H1 (cell line): ENCODE results near the gene SH3RF2. TPM values are rescaled to one million over a fixed set of nuclear protein-coding genes. Genes with fewer than 3 reads are reported as not detected.

Source experiments
- CTCF ChIA-PET: fragments of 300-600 bp; sonication (Branson Sonifier 250); formaldehyde crosslinking; loops from one replicate; lab custom pipeline; 2021; ENCODE audit not compliant: partially characterized antibody; lab: Charles Lee
- POLR2A ChIA-PET: fragments of 300-600 bp; sonication (Branson Sonifier 250); formaldehyde crosslinking; loops from one replicate; lab custom pipeline; 2021; ENCODE audit warnings: inconsistent platforms; ENCODE audit not compliant: partially characterized antibody; lab: Charles Lee
- DNase-seq, 2 experiments: peaks; one replicate each; pipeline versions ENCODE4 v3.0.0 to v3.0.0-alpha.2; 2010 to 2022; ENCODE audit warnings: low spot score in 2 of 2, low read depth in 1 of 2, mixed read lengths in 1 of 2
- FAIRE-seq: peaks from 2 replicates; lab custom pipeline; 2011; peaks lifted over from hg19 to GRCh38; lab: Jason Lieb, UNC
- H2AFZ ChIP-seq: 2 replicates; pipeline ENCODE4 v1.8.1; 2012; ENCODE audit warnings: low read length, inconsistent platforms
- H2AK5ac ChIP-seq: 2 replicates; pipeline ENCODE4 v1.6.1; 2013; ENCODE audit warnings: low read depth, low read length
- H2BK120ac ChIP-seq: replicated peaks from 2 replicates; pipeline ENCODE3; 2013; ENCODE audit warnings: low read depth, low read length, inconsistent platforms
- H2BK12ac ChIP-seq: 2 replicates; pipeline ENCODE4 v1.6.1; 2013; ENCODE audit warnings: low read depth, low read length
- H2BK15ac ChIP-seq: 2 replicates; pipeline ENCODE4 v1.6.1; 2013; ENCODE audit warnings: low read length
- H2BK20ac ChIP-seq: 2 replicates; pipeline ENCODE4 v1.6.1; 2013; ENCODE audit warnings: low read length
- H2BK5ac ChIP-seq: 2 replicates; pipeline ENCODE4 v1.6.1; 2013; ENCODE audit warnings: low read depth, low read length
- H3K14ac ChIP-seq: 2 replicates; pipeline ENCODE4 v1.6.1; 2013; ENCODE audit warnings: inconsistent platforms; ENCODE audit not compliant: insufficient read length
- H3K18ac ChIP-seq: 2 replicates; pipeline ENCODE4 v1.6.1; 2013; ENCODE audit warnings: low read length; ENCODE audit errors: extremely low read depth
- H3K23ac ChIP-seq: 2 replicates; pipeline ENCODE4 v1.6.1; 2013; ENCODE audit warnings: inconsistent platforms; ENCODE audit not compliant: insufficient read length
- H3K23me2 ChIP-seq: 2 replicates; pipeline ENCODE4 v1.6.1; 2013; ENCODE audit warnings: low read depth, low read length
- H3K27ac ChIP-seq: 2 replicates; pipeline ENCODE4 v1.6.1; 2011; ENCODE audit warnings: low read depth, low read length, inconsistent platforms
- H3K27me3 ChIP-seq, 4 experiments: replicated peaks in 1 of 4; 1 replicate in 1 of 4; 2 replicates in 3 of 4; pipeline versions ENCODE4 v1.6.1 to v1.8.1; 2011 to 2013; ENCODE audit warnings: low read length in 3 of 4, mild to moderate bottlenecking in 3 of 4, inconsistent platforms in 2 of 4, mixed read lengths in 2 of 4, moderate library complexity in 1 of 4; ENCODE audit not compliant: control insufficient read depth in 3 of 4, insufficient read depth in 3 of 4; ENCODE audit errors: extremely low read depth in 1 of 4
- H3K36me3 ChIP-seq, 4 experiments: 2 replicates each; pipeline versions ENCODE4 v1.6.1 to v1.8.1; 2011 to 2013; ENCODE audit warnings: mild to moderate bottlenecking in 4 of 4, low read length in 3 of 4, moderate library complexity in 2 of 4, control low read depth in 1 of 4, inconsistent platforms in 1 of 4; ENCODE audit not compliant: insufficient read depth in 4 of 4, control insufficient read depth in 2 of 4
- H3K4ac ChIP-seq: replicated peaks from 2 replicates; pipeline ENCODE3; 2013; ENCODE audit warnings: low read length, low read depth, mixed read lengths, inconsistent platforms; ENCODE audit not compliant: insufficient read length
- H3K4me1 ChIP-seq, 4 experiments: replicated peaks in 1 of 4; 1 replicate in 1 of 4; 2 replicates in 3 of 4; pipeline versions ENCODE4 v1.6.1 to v1.8.1; 2011 to 2013; ENCODE audit warnings: low read length in 3 of 4, inconsistent platforms in 2 of 4, mixed read lengths in 1 of 4; ENCODE audit not compliant: insufficient read depth in 4 of 4, control insufficient read depth in 3 of 4
- H3K4me2 ChIP-seq, 2 experiments: 2 replicates each; pipeline versions ENCODE4 v1.6.1 to v1.8.1; 2011 to 2013; ENCODE audit warnings: low read depth in 2 of 2, low read length in 2 of 2, control low read depth in 1 of 2, inconsistent platforms in 1 of 2, mild to moderate bottlenecking in 1 of 2; ENCODE audit not compliant: insufficient read depth in 1 of 2
- H3K4me3 ChIP-seq, 4 experiments: fragments of 200-600, 300-600 bp in 1 of 4; sonication (generic), shearing (Covaris generic), sonication (Bioruptor Twin) in 1 of 4; 2 replicates each; pipeline versions ENCODE4 v1.5.1 to v1.8.1; 2011 to 2016; ENCODE audit warnings: low read length in 4 of 4, low read depth in 3 of 4, control low read depth in 2 of 4, inconsistent platforms in 2 of 4, mild to moderate bottlenecking in 2 of 4, mixed read lengths in 1 of 4, moderate library complexity in 1 of 4; ENCODE audit not compliant: insufficient read depth in 2 of 4; ENCODE audit errors: extremely low read depth in 1 of 4
- H3K56ac ChIP-seq: replicated peaks from 2 replicates; pipeline ENCODE3; 2013; ENCODE audit warnings: low read depth, mild to moderate bottlenecking, mixed read lengths, low read length, inconsistent platforms; ENCODE audit not compliant: insufficient read length
- H3K79me1 ChIP-seq: 2 replicates; pipeline ENCODE4 v1.6.1; 2013; ENCODE audit warnings: low read depth, low read length, control low read depth
- H3K79me2 ChIP-seq, 2 experiments: 2 replicates each; pipeline versions ENCODE4 v1.6.1 to v1.8.1; 2012 to 2013; ENCODE audit warnings: low read length in 2 of 2, mild to moderate bottlenecking in 2 of 2, inconsistent platforms in 1 of 2; ENCODE audit not compliant: insufficient read depth in 2 of 2, control insufficient read depth in 1 of 2
- H3K9ac ChIP-seq, 4 experiments: replicated peaks in 1 of 4; 1 replicate in 1 of 4; 2 replicates in 3 of 4; pipeline versions ENCODE4 v1.6.1 to v1.8.1; 2011 to 2013; ENCODE audit warnings: low read depth in 3 of 4, low read length in 3 of 4, control low read depth in 2 of 4, mild to moderate bottlenecking in 2 of 4, moderate library complexity in 2 of 4, inconsistent platforms in 1 of 4; ENCODE audit errors: extremely low read depth in 1 of 4
- H3K9me3 ChIP-seq, 2 experiments: 2 replicates each; pipeline versions ENCODE4 v1.6.1 to v1.8.1; 2012 to 2013; ENCODE audit warnings: mild to moderate bottlenecking in 2 of 2, moderate library complexity in 2 of 2, control low read depth in 1 of 2, inconsistent platforms in 1 of 2, low read depth in 1 of 2, low read length in 1 of 2, mixed read lengths in 1 of 2; ENCODE audit not compliant: insufficient read depth in 2 of 2
- H4K20me1 ChIP-seq, 2 experiments: replicated peaks in 1 of 2; 2 replicates each; pipeline versions ENCODE3 to v1.8.1; 2011 to 2013; ENCODE audit warnings: inconsistent platforms in 2 of 2, low read length in 2 of 2, mild to moderate bottlenecking in 1 of 2; ENCODE audit not compliant: insufficient read depth in 2 of 2, control insufficient read depth in 1 of 2
- H4K5ac ChIP-seq: 2 replicates; pipeline ENCODE4 v1.6.1; 2013; ENCODE audit warnings: low read length, low read depth, mixed read lengths, inconsistent platforms; ENCODE audit not compliant: insufficient read length
- H4K8ac ChIP-seq: 2 replicates; pipeline ENCODE4 v1.8.0; 2013; ENCODE audit warnings: mild to moderate bottlenecking, moderate library complexity, low read length, inconsistent platforms; ENCODE audit not compliant: insufficient read depth; ENCODE audit errors: extremely low read depth
- H4K91ac ChIP-seq: replicated peaks from 2 replicates; pipeline ENCODE3; 2013; ENCODE audit warnings: low read length, mixed read lengths, inconsistent platforms; ENCODE audit not compliant: insufficient read length
- ASH2L ChIP-seq: fragments of 200-600, 300-600 bp; sonication (generic); IDR thresholded peaks from one replicate; pipeline ENCODE4 v1.7.1; 2017; ENCODE audit warnings: low read length
- E2F6 ChIP-seq: IDR thresholded peaks from 2 replicates; pipeline ENCODE4 v1.6.1; 2012; ENCODE audit warnings: inconsistent platforms
- JUN ChIP-seq: IDR thresholded peaks from 2 replicates; pipeline ENCODE4 v1.6.1; 2011; ENCODE audit warnings: low read depth, mild to moderate bottlenecking, improper control_type of control experiment, low read length
- SP1 ChIP-seq: IDR thresholded peaks from 2 replicates; pipeline ENCODE4 v1.6.1; 2011; ENCODE audit warnings: low read depth, low read length
- SP2 ChIP-seq: IDR thresholded peaks from 2 replicates; pipeline ENCODE4 v1.6.1; 2012; ENCODE audit warnings: mild to moderate bottlenecking, low read length, inconsistent platforms
- SUZ12 ChIP-seq: fragments of 200-600 bp; sonication (generic); IDR thresholded peaks from 2 replicates; pipeline ENCODE4 v1.6.1; 2012; ENCODE audit warnings: mild to moderate bottlenecking, inconsistent platforms, low read length, moderate library complexity, mixed read lengths
- TCF12 ChIP-seq: IDR thresholded peaks from 2 replicates; pipeline ENCODE4 v1.6.1; 2011; ENCODE audit warnings: low read depth, mild to moderate bottlenecking, low read length
- USF2 ChIP-seq: IDR thresholded peaks from 2 replicates; pipeline ENCODE4 v1.6.1; 2011; ENCODE audit warnings: low read length, improper control_type of control experiment
- WGBS, 2 experiments: shearing (Covaris generic) in 1 of 2; methylation state at CpG; one replicate each; pipeline versions ENCODE4 v1.1.6 to v1.1.7; 2013 to 2015; ENCODE audit warnings: low lambda C conversion rate in 2 of 2, mixed read lengths in 2 of 2, inconsistent platforms in 1 of 2, low coverage in 1 of 2, missing lambda C conversion rate in 1 of 2; ENCODE audit not compliant: insufficient replicate concordance in 2 of 2, insufficient coverage in 1 of 2, insufficient read length in 1 of 2; ENCODE audit errors: extremely low coverage in 1 of 2, missing lambda C conversion rate in 1 of 2; 5-methylcytosine and 5-hydroxymethylcytosine counted together
- long read RNA-seq, 2 experiments: library from RNA in 1 of 2; library from capped mRNA in 1 of 2; stranded (forward); transcript quantifications; one replicate each; pipeline ENCODE4 v2.0.0, GENCODE V29; 2021; ENCODE audit warnings: inconsistent platforms in 1 of 2
- polyA minus RNA-seq, 3 experiments: library from RNA; depleted of rRNA, polyadenylated mRNA; stranded (reverse); fragments of >200 nt; gene quantifications; 1 replicate in 2 of 3; 2 replicates in 1 of 3; pipeline ENCODE4 v1.2.3, GENCODE V29; 2011
- polyA plus RNA-seq, 7 experiments: library from polyadenylated mRNA; depleted of rRNA in 3 of 7; stranded (reverse) in 5 of 7; unstranded in 2 of 7; fragments of >200 nt in 5 of 7; fragments of 200-250 nt in 2 of 7; gene quantifications; 1 replicate in 5 of 7; 2 replicates in 1 of 7; 4 replicates in 1 of 7; pipeline versions ENCODE4 v1.2.1 to v1.2.3, GENCODE V29; 2011 to 2013; ENCODE audit warnings: missing spikeins in 2 of 7, mixed read lengths in 2 of 7
- total RNA-seq: library from RNA; stranded (reverse); fragmentation: NEBNext Ultra II Directional; extraction: Animal tissue kit (Norgen Biotek cat#: 25700); gene quantifications from 2 replicates; pipeline ENCODE4 v1.2.1, GENCODE V29; 2021

Gene SH3RF2
- total RNA-seq (0.65 and 0.95 TPM in 2 replicates), polyA plus RNA-seq (2011; rRNA removed) (0.80 and 1.0 TPM in 2 replicates), polyA minus RNA-seq (2011; rRNA and poly(A)+ RNA removed) (2.2 and 2.5 TPM in 2 replicates)
- 0.90 TPM for polyA plus RNA-seq (2011; cell fraction: cytosol; rRNA removed)
- polyA plus RNA-seq (2011; cell fraction: nucleus; rRNA removed), result 2.2 TPM
- polyA plus RNA-seq (2012, experiment 1 of 2), result 0.70 to 1.0 TPM (median 0.86 TPM) in 4 replicates
- 0.96 TPM for polyA plus RNA-seq (2012, experiment 2 of 2)
- polyA plus RNA-seq (2013, experiment 1 of 2), result 1.4 TPM
- polyA plus RNA-seq (2013, experiment 2 of 2), result 1.3 TPM
- polyA minus RNA-seq (2011; cell fraction: cytosol; rRNA and poly(A)+ RNA removed), result 0.22 TPM
- 4.5 TPM for polyA minus RNA-seq (2011; cell fraction: nucleus; rRNA and poly(A)+ RNA removed)
- long read RNA-seq, experiment 1, result 0 reads
- long read RNA-seq, experiment 2, result 0 reads

- ChIA-PET CTCF (interaction anchor here (0.9 to 6.2 kb wide), 5 partner anchors 28 to 113 kb away, joined by 3 to 22 read pairs (median 4); no protein-coding TSS in a partner anchor), POLR2A (interaction anchor here (0.7 to 1.1 kb wide), 4 partner anchors 13 to 149 kb away, joined by 3 to 6 read pairs (median 3); no protein-coding TSS in a partner anchor)
- peak; percentile 87 for FAIRE-seq
- Histone ChIP-seq H2BK120ac (peak within 1 kb of the TSS; percentile 77), H4K91ac (peak within 1 kb of the TSS; percentile 56), H3K23ac (no peak within 1 kb of the TSS), H3K56ac (no peak within 1 kb of the TSS), H2BK5ac (peak within 1 kb of the TSS; percentile 72), H2BK15ac (no peak within 1 kb of the TSS), H3K14ac (no peak within 1 kb of the TSS), H3K4ac (no peak within 1 kb of the TSS), H3K27me3 (peaks cover 0 to 5% (median 0%) of the 10 kb centered on the region in 4 experiments; a peak in 2 of 7 replicates), H3K9ac (peak within 1 kb of the TSS in 2 of 4 experiments; percentile 25 to 68; a peak in 4 of 7 replicates), H3K36me3 (no peaks in the 10 kb centered on the region), H3K4me2 (peak within 1 kb of the TSS; percentile 87), H3K4me1 (peaks cover 12 to 19% (median 14%) of the 10 kb centered on the region in 4 experiments), H2AFZ (peak within 1 kb of the TSS; percentile 95), H3K9me3 (no peaks in the 10 kb centered on the region), H3K79me1 (no peaks in the 10 kb centered on the region), H4K20me1 (no peaks in the 10 kb centered on the region), H3K4me3 (peak within 1 kb of the TSS; percentile 38 to 57 (median 49)), H4K5ac (peak within 1 kb of the TSS; percentile 89), H2BK12ac (peak within 1 kb of the TSS; percentile 69; the same call in 1 of the 2 replicates), H2AK5ac (no peak within 1 kb of the TSS), H3K23me2 (peaks cover 4% of the 10 kb centered on the region; the same call in 1 of the 2 replicates), H3K18ac (peak within 1 kb of the TSS; percentile 81; the same call in 1 of the 2 replicates), H3K79me2 (no peaks in the 10 kb centered on the region), H4K8ac (no peak within 1 kb of the TSS; the same call in 1 of the 2 replicates), H3K27ac (peak within 1 kb of the TSS; percentile 58; the same call in 1 of the 2 replicates), H2BK20ac (peak within 1 kb of the TSS; percentile 82; the same call in 1 of the 2 replicates)
- DNase-seq, result peak; percentile 94 to 95
- 3% methylated on average over 28 of the region's 28 CpGs; no CpG with 5 or more reads in 1 of the 2 experiments for WGBS, 2 experiments
- TF ChIP-seq SUZ12 (no peak), E2F6 (peak; percentile 76), USF2 (no peak), SP1 (peak; percentile 69; the same call in 1 of the 2 replicates), ASH2L (peak; percentile 91), JUN (no peak), SP2 (no peak), TCF12 (no peak)
Measured at GRCh38 chr5:145936401-145937131, at the start of gene SH3RF2. Gene SH3RF2, plus strand, starts transcription at chr5:145936578. Its CDS starts 1,351 bp downstream, at chr5:145937929.
